ENCODE measurements around the gene CNTN4. TPM values are rescaled to one million over a fixed set of nuclear protein-coding genes. Genes with fewer than 3 reads are reported as not detected.
A peak's percentile ranks its signal among the peaks of the same experiment; 100 is the strongest.

The CNTN4 gene
- total and polyA plus RNA-seq, 8 donors: 2.5 to 10.8 (median 5.1) TPM

GRCh38 chr3:2465842-2466241 lies 367.2 kb downstream of the CNTN4 start:
- intact Hi-C loops (cut with DNase I): no loop called here
- no peak overlapping the region for H3K27ac ChIP-seq
- TF ChIP-seq, protein P1, sequence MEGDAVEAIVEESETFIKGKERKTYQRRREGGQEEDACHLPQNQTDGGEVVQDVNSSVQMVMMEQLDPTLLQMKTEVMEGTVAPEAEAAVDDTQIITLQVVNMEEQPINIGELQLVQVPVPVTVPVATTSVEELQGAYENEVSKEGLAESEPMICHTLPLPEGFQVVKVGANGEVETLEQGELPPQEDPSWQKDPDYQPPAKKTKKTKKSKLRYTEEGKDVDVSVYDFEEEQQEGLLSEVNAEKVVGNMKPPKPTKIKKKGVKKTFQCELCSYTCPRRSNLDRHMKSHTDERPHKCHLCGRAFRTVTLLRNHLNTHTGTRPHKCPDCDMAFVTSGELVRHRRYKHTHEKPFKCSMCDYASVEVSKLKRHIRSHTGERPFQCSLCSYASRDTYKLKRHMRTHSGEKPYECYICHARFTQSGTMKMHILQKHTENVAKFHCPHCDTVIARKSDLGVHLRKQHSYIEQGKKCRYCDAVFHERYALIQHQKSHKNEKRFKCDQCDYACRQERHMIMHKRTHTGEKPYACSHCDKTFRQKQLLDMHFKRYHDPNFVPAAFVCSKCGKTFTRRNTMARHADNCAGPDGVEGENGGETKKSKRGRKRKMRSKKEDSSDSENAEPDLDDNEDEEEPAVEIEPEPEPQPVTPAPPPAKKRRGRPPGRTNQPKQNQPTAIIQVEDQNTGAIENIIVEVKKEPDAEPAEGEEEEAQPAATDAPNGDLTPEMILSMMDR (IDR thresholded peaks at IDR 0.05): no peak
- H3K4me3 ChIP-seq: no peak overlapping the region
- H3K9me3 ChIP-seq: no peaks in the 10 kb centered on the region
- peak in 1 of 4 donors; percentile 62 for ATAC-seq
- 52 to 69% methylated on average over 1 of the region's 1 CpG for WGBS, 2 donors
- no peaks in the 10 kb centered on the region for H3K4me1 ChIP-seq
- H3K36me3 ChIP-seq: no peaks in the 10 kb centered on the region
- H3K27me3 ChIP-seq: no peaks in the 10 kb centered on the region
- no peak for FAIRE-seq
- DNase-seq: no peak

GRCh38 chr3:2468816-2469215 lies 370.1 kb downstream of the CNTN4 start:
- intact Hi-C loops (cut with DNase I): no loop called here
- no peak for FAIRE-seq

DNA sequence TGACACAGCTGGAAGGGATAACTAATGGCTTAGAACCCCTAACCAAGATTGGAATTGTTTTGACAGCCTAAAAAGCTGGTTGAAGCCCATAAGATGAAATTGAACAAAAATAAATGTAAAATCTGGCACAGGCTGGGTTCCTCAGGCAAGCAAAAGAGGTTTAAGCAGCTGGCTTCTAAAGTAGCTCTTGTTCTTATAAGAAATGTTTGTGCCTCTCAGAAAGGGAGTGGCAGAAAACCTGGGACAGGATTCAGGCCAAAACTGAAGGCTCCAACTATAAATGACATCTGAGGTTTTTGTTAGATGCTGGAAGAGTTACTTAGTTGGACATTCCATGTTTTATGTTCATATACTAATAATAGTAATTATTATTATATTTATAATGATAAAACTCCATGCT lies 378.3 kb downstream of the CNTN4 start:
- H3K4me1 ChIP-seq: no peaks in the 10 kb centered on the region
- H3K36me3 ChIP-seq: no peaks in the 10 kb centered on the region
- H3K9me3 ChIP-seq: no peaks in the 10 kb centered on the region
- FAIRE-seq (no peak), DNase-seq (no peak), ATAC-seq (no peak)
- H3K27me3 ChIP-seq: no peaks in the 10 kb centered on the region
- TF ChIP-seq, protein P1 (IDR thresholded peaks at IDR 0.05): no peak
- no peak overlapping the region for H3K27ac ChIP-seq
- H3K4me3 ChIP-seq: no peak overlapping the region
- intact Hi-C loops (cut with DNase I): no loop called here

More at GRCh38 chr3:2468816-2469215, 370.1 kb downstream of the CNTN4 start:
- no peak overlapping the region for H3K27ac ChIP-seq
- TF ChIP-seq, protein P1 (IDR thresholded peaks at IDR 0.05): no peak
- 58 to 68% methylated on average over 4 of the region's 4 CpGs for WGBS, 2 donors
- DNase-seq (no peak), ATAC-seq (no peak)
- no peaks in the 10 kb centered on the region for H3K36me3 ChIP-seq
- H3K27me3 ChIP-seq: no peaks in the 10 kb centered on the region
- no peaks in the 10 kb centered on the region for H3K9me3 ChIP-seq
- no peak overlapping the region for H3K4me3 ChIP-seq
- no peaks in the 10 kb centered on the region for H3K4me1 ChIP-seq

GRCh38 chr3:2477620-2478019 lies 379.0 kb downstream of the CNTN4 start:
- no peak for FAIRE-seq
- DNase-seq: no peak
- ATAC-seq: peak in 2 of 4 donors; percentile 64 to 74
- TF ChIP-seq, protein P1 (IDR thresholded peaks at IDR 0.05): no peak
- H3K4me3 ChIP-seq: no peak overlapping the region
- H3K4me1 ChIP-seq: no peaks in the 10 kb centered on the region
- no peaks in the 10 kb centered on the region for H3K9me3 ChIP-seq
- WGBS, 2 donors: 60 to 75% methylated on average over 5 of the region's 5 CpGs
- H3K27me3 ChIP-seq: no peaks in the 10 kb centered on the region
- intact Hi-C loops (cut with DNase I): no loop called here
- no peaks in the 10 kb centered on the region for H3K36me3 ChIP-seq
- no peak overlapping the region for H3K27ac ChIP-seq

DNA sequence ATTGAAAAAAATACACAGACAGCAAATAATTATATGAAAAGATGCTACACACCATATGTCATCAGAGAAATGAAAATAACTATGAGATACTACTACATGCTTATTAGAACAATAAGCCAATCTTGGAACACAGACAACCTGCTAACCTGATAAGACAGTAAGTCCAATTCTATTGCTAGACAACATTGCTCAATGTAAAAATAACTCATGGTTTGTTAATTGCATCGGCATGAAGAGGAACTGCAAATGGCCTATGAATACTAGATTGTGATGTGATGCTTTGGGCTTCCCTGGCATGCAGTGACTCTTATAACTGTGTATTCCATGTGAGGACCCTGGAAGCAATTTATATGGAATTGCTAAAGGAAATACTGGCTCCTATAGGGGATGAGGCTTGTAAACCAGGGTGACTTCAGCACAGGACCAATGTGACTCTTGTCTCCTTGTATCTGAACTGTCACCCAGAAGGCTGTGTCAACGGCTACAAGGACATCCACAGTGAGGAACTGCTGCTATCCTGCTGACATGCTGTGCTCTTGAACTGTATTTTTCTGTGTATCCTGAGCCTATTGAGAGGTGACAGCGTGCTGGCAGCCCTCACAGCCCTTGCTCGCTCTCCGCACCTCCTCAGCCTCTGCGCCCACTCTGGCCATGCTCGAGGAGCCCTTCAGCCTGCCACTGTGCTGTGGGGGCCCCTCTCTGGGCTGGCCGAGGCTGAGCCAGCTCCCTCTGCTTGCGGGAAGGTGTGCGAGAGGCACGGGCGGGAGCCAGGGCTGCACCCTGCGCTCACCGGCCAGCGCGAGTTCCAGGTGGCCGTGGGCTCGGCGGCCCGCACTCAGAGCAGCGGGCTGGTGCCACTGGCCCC lies 385.7 kb downstream of the CNTN4 start:
- Histone ChIP-seq H3K4me1 (no peaks in the 10 kb centered on the region), H3K4me3 (no peak overlapping the region), H3K36me3 (no peaks in the 10 kb centered on the region), H3K27ac (no peak overlapping the region), H3K27me3 (no peaks in the 10 kb centered on the region), H3K9me3 (no peaks in the 10 kb centered on the region)
- WGBS, 2 donors: 88 to 93% methylated on average over 21 of the region's 21 CpGs
- FAIRE-seq (no peak), DNase-seq (peak in 1 of 6 donors; percentile 59), ATAC-seq (no peak)
- intact Hi-C loops (cut with DNase I): no loop called here
- TF ChIP-seq, protein P1 (IDR thresholded peaks at IDR 0.05): no peak
